Stomach smooth muscle (tissue), 2 donors: ENCODE results near the gene CDK14.

ENCODE experiments used
- H3K27ac ChIP-seq: one replicate; pipeline ENCODE4 v1.7.0; 2013; ENCODE audit warnings: mild to moderate bottlenecking, low read length, inconsistent platforms
- H3K27me3 ChIP-seq, 2 donors: one replicate each; pipeline ENCODE4 v1.7.0; 2013; ENCODE audit warnings: low read length in 2 of 2; ENCODE audit not compliant: insufficient read depth in 2 of 2, control insufficient read depth in 1 of 2
- H3K36me3 ChIP-seq, 2 donors: one replicate each; pipeline ENCODE4 v1.7.0; 2013; ENCODE audit warnings: low read length in 2 of 2; ENCODE audit not compliant: control insufficient read depth in 2 of 2, insufficient read depth in 2 of 2
- H3K4me1 ChIP-seq: one replicate; pipeline ENCODE4 v1.7.0; 2013; ENCODE audit warnings: low read length; ENCODE audit not compliant: control insufficient read depth, insufficient read depth
- H3K4me3 ChIP-seq, 2 donors: one replicate each; pipeline ENCODE4 v1.7.0; 2013; ENCODE audit warnings: low read length in 2 of 2
- H3K9ac ChIP-seq, 2 donors: one replicate each; pipeline ENCODE4 v1.7.0; 2013; ENCODE audit warnings: low read length in 2 of 2, mild to moderate bottlenecking in 1 of 2
- H3K9me3 ChIP-seq, 2 donors: one replicate each; pipeline ENCODE4 v1.7.0; 2013; ENCODE audit warnings: low read length in 2 of 2; ENCODE audit not compliant: control insufficient read depth in 2 of 2
- donor health status: healthy.
- donor health status: Pancreatic carcinoma.

CDK14 gene

DNA sequence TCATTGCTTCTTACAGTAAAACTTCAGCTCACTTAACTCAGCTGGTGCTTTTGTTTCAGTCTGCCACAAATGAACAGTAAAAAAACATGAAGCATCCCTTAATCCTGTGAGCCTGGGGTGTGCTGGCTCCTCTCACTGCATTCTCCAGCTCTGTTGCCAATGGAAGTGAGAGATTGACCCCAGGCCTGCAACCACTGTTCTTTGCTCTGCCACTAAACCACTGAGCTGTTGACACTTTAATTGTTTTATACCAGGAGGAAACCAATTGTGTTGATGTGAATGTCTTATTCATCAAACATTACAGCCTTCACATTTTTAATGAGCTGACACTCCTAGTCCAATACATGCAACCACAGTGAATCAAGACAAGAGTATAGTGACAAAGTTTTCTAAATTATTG, 598.7 kb downstream of the CDK14 start:
- Histone ChIP-seq H3K9me3 (no peaks in the 10 kb centered on the region), H3K27ac (no peak overlapping the region), H3K9ac (no peak overlapping the region), H3K27me3 (no peaks in the 10 kb centered on the region), H3K4me3 (no peak overlapping the region), H3K4me1 (no peaks in the 10 kb centered on the region), H3K36me3 (no peaks in the 10 kb centered on the region)

DNA sequence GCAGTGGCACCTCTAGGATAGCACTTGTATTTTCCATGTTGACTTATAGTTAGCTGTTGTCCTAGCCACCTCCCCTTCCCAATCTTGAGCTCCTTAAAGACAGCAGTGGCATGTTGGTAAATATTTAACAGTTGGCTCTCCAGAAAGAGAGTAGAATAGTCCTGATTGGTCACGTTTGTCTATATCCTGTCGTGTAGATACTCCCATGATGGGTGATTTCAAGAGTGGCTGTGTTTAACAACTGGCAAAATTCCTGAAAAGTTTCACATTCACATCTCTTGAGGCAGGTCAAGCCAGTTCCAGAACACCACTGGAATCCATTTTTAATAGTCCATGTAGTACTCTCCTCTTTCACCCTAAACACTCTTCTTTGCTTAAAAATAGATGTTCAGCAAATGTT, 599.9 kb downstream of the CDK14 start:
- no peaks in the 10 kb centered on the region for H3K4me1 ChIP-seq
- no peaks in the 10 kb centered on the region for H3K36me3 ChIP-seq
- H3K27ac ChIP-seq: no peak overlapping the region
- no peak overlapping the region for H3K4me3 ChIP-seq
- no peaks in the 10 kb centered on the region for H3K9me3 ChIP-seq
- H3K27me3 ChIP-seq: no peaks in the 10 kb centered on the region
- no peak overlapping the region for H3K9ac ChIP-seq

DNA sequence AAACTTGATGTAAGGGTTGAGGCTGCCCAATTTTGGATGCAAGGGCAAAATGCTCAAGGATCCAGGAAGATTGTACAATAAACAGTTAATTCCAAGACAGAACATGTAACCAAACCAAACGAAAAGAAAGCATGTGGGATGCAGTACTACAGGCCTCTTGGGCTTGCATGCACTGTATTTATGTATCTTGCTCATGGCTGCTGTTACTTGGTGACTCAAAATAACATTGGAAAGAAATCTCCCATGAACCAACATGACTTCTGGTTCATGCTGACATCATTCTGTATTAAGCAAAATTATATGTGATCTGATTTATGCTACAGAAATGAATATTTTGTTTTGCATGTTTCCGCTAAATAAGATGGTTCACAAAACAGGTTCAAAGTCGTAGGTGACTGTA, 602.2 kb downstream of the CDK14 start:
- Histone ChIP-seq H3K9me3 (no peaks in the 10 kb centered on the region), H3K27ac (no peak overlapping the region), H3K36me3 (no peaks in the 10 kb centered on the region), H3K4me1 (no peaks in the 10 kb centered on the region), H3K27me3 (no peaks in the 10 kb centered on the region), H3K9ac (no peak overlapping the region), H3K4me3 (no peak overlapping the region)

DNA sequence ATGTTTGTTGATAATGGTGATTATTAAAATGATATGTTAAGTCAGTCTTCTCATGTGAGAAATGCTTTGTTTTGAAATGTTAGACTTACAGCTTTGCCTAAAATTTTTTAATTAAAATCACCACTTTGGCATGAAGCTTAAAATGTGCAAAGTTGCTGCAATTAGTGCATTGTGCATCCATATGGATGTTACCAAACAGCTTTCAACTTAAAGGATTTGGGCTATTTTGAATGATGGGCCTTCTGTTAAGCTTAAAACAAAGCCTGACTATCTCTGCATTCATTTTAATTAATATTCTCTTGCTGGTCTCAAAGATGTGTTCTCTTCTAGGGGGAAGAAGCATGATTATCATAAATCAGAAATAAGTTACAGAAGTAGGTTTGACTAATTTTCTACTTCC, 603.5 kb downstream of the CDK14 start:
- no peaks in the 10 kb centered on the region for H3K27me3 ChIP-seq
- no peaks in the 10 kb centered on the region for H3K36me3 ChIP-seq
- H3K4me1 ChIP-seq: no peaks in the 10 kb centered on the region
- H3K9ac ChIP-seq: no peak overlapping the region
- H3K9me3 ChIP-seq: no peaks in the 10 kb centered on the region
- H3K4me3 ChIP-seq: no peak overlapping the region
- H3K27ac ChIP-seq: no peak overlapping the region

DNA sequence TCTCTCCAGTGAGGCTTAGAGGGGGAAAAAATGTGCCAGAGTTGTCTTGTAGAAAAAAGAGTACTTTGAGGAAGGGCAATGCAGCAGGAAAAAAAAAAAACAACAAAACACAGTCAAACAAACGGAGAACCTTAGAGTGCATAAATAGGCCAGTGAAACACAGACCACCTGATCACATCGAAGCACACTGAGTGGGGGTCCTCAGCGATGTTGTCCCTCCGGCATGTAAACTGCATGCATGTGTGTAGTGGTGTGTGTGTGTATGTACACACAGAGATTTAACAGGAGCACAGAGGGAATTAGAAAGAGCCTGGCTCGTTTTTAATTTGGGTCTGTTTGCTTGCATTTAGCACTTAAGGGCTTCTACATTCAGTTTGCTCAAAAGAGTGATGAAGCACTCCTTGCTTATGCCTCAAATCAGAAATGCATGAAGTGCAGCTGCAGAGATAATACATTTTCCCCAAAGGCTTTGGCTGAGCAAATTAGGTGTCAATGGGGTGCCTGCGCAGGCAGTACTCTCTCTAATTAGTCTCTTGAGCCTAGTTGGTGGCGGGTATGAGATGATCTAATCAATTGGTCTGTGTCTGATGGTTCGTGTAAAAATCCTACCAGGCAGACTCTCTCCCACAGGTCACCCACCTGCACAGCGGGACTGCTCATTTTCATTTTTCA, 605.5 kb downstream of the CDK14 start:
- Histone ChIP-seq H3K4me3 (no peak overlapping the region), H3K9me3 (no peaks in the 10 kb centered on the region), H3K9ac (no peak overlapping the region), H3K27me3 (no peaks in the 10 kb centered on the region), H3K36me3 (no peaks in the 10 kb centered on the region), H3K27ac (no peak overlapping the region), H3K4me1 (no peaks in the 10 kb centered on the region)

DNA sequence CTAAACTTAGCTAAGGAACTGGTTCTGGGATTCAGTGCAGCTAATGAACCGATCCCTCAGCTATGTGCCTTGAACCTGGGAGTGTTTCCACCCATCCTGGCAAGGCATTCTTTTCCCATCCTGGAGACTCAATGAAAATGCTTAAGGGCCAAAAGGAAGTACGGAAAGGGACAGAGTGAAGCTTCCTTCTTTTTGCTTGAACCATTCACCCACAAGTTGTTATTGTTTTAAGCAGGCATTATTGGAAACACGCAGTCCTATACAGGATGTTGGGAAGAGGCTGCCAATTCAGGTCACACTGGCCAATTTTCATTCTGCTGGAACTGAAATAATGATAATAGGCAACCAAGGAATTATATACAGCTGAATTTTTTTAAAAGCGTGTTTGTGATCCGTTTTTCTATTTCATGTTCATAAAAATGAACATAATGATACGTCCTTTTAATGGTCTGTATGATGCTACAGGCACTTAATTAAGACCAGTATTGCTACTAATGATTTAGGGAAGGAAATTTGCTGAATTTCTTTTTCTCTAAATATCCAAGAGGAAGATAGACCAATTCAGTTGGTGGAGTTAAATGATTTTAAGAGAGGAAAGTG, 610.3 kb downstream of the CDK14 start:
- H3K9ac ChIP-seq: no peak overlapping the region
- no peak overlapping the region for H3K27ac ChIP-seq
- H3K9me3 ChIP-seq: no peaks in the 10 kb centered on the region
- no peaks in the 10 kb centered on the region for H3K27me3 ChIP-seq
- H3K4me1 ChIP-seq: no peaks in the 10 kb centered on the region
- peaks cover 0 to 3% of the 10 kb centered on the region in 2 donors for H3K36me3 ChIP-seq
- H3K4me3 ChIP-seq: no peak overlapping the region

DNA sequence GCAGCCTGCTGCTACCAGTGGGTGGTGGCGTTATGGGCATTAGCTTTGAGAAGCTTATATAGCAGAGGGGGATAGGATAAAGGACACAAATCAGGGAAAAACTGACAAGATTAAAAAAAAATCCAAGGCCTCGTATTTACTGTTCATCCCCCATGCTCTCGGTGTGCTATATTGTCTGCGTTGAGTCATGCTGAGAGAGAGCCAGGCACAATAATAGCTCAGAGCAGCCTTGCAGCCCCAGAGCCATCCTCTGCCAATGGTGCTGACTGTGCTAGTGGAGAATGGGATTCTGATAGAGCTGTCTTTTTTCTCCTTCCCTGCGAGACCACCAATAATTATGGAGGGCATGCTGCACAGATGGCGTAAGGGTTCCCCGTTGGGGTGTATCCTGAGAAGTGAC, 616.5 kb downstream of the CDK14 start:
- no peaks in the 10 kb centered on the region for H3K9me3 ChIP-seq
- H3K27ac ChIP-seq: no peak overlapping the region
- no peaks in the 10 kb centered on the region for H3K4me1 ChIP-seq
- H3K9ac ChIP-seq: no peak overlapping the region
- no peak overlapping the region for H3K4me3 ChIP-seq
- no peaks in the 10 kb centered on the region for H3K36me3 ChIP-seq
- no peaks in the 10 kb centered on the region for H3K27me3 ChIP-seq

DNA sequence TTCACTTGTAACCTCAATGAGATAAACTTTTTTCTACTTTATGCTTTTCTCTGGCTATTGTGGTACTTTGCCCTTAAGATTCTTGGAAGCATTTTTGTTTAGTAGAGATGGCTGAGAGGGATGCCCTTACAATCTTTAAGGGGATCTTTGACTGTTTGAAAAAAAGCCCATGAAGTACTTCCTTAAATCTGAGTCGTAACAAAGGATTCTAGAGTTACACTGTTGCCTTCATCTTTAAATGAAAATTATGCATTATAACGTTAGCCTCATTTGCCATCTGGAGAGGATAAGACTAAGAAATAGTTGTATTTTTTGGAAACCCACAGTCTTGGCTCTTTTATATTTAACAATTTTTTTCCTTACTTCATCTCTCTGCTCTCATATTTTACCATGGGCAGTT, 630.3 kb downstream of the CDK14 start:
- H3K9me3 ChIP-seq: no peaks in the 10 kb centered on the region
- H3K4me3 ChIP-seq: no peak overlapping the region
- H3K27me3 ChIP-seq: no peaks in the 10 kb centered on the region
- H3K9ac ChIP-seq: no peak overlapping the region
- no peaks in the 10 kb centered on the region for H3K36me3 ChIP-seq
- H3K27ac ChIP-seq: no peak overlapping the region
- H3K4me1 ChIP-seq: no peaks in the 10 kb centered on the region

DNA sequence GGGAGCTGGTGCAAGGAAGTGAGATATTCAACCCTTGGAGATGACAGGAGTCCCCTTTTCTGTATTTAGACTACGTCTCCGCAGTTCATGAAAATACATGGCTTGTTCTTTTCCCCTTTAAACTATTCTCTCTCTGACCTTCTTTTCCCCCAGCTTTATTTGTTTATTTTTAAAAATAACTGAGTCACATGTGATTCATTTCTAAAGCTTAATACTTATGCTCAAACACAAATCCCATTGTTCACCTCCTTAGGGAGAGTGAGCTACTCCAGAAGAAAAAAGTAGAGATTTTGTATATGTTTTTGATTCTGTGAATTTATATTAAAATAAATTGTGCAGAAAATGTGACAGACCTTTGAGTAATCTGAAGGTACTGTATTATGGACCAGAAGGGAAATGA, 632.2 kb downstream of the CDK14 start:
- H3K36me3 ChIP-seq: no peaks in the 10 kb centered on the region
- no peak overlapping the region for H3K4me3 ChIP-seq
- H3K27ac ChIP-seq: no peak overlapping the region
- no peak overlapping the region for H3K9ac ChIP-seq
- H3K4me1 ChIP-seq: no peaks in the 10 kb centered on the region
- no peaks in the 10 kb centered on the region for H3K9me3 ChIP-seq
- H3K27me3 ChIP-seq: no peaks in the 10 kb centered on the region

DNA sequence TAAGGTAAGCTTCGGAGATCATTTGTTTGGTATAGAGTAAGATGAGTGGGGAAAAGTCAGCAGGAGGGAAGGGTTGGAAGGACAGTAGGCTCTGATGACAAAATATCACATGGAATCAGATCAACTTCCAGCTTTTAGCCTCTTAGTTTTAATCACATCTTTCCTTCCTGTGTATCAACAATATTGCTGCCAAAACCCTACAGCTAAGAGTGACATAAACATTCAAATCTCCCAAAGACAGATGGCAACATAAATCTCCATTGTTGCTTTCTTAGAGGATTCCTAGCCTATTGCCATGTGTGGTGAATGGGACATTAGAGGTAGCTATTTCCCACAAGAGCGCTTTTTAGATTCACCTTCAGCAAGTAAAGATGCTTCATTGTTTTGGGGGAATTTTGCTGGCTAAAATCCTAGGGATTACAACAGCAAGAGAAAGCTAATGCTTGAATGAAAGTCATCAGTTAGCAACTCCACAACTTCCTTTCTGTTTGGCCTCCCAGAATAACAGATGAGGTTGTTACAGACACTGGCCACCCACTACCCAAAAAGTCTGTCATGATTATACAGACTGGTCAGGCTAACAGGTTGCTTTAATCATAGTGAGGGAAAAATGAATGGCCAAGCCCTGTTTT, 632.9 kb downstream of the CDK14 start:
- no peak overlapping the region for H3K27ac ChIP-seq
- no peak overlapping the region for H3K9ac ChIP-seq
- H3K36me3 ChIP-seq: no peaks in the 10 kb centered on the region
- H3K9me3 ChIP-seq: no peaks in the 10 kb centered on the region
- H3K27me3 ChIP-seq: no peaks in the 10 kb centered on the region
- no peak overlapping the region for H3K4me3 ChIP-seq
- no peaks in the 10 kb centered on the region for H3K4me1 ChIP-seq

DNA sequence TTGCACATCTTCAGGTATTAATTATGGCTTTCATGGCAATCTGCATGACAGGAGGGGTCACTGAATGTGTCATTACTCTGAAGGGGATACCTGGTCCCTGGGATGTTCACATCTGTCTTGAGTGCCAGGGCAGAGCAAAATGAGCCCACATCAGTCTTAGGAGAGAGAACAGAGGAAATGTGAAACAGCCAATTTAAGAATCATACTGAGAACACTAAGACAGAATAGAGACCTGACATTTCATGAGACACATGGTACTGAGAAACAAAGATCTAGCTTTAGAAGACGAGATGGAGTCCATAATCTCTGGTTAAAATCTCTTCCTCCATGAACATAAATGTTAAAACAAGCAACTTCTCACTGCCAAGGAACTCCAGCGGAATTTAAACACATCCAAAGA, 634.0 kb downstream of the CDK14 start:
- H3K9me3 ChIP-seq: no peaks in the 10 kb centered on the region
- H3K36me3 ChIP-seq: no peaks in the 10 kb centered on the region
- no peaks in the 10 kb centered on the region for H3K4me1 ChIP-seq
- no peak overlapping the region for H3K4me3 ChIP-seq
- no peaks in the 10 kb centered on the region for H3K27me3 ChIP-seq
- no peak overlapping the region for H3K27ac ChIP-seq
- no peak overlapping the region for H3K9ac ChIP-seq
